Measurements from ENCODE around the gene SSUH2. TPM values are rescaled to one million over a fixed set of nuclear protein-coding genes. Genes with fewer than 3 reads are reported as not detected.

Gene SSUH2
- total and polyA plus RNA-seq, 2 of the 13 experiments (the other 11 are each of a cell fraction or from before 2014, with no cell fraction given) = 38.1 to 136 TPM

GRCh38 chr3:8651418-8652323 is 7.1 kb upstream of the SSUH2 start (continued):
- no peak for TF ChIP-seq RNF219 (CRISPR knock-in tag; IDR thresholded peaks at IDR 0.05)
- no peak for TF ChIP-seq NFE2L1 (CRISPR knock-in tag; IDR thresholded peaks at IDR 0.05; ENCODE audit: borderline replicate concordance)
- peak; percentile 87 for TF ChIP-seq ZNF335 (CRISPR knock-in tag; IDR thresholded peaks at IDR 0.05)
- TF ChIP-seq NR0B2 (CRISPR knock-in tag; IDR thresholded peaks at IDR 0.05) = no peak
- peak; percentile 72 for TF ChIP-seq RBFOX2 (IDR thresholded peaks at IDR 0.05; ENCODE audit: low read depth, low read length)
- peak; percentile 91 for TF ChIP-seq BORCS8-MEF2B (CRISPR knock-in tag; IDR thresholded peaks at IDR 0.05)
- TF ChIP-seq TARDBP (CRISPR knock-in tag; IDR thresholded peaks at IDR 0.05) = peak; percentile 78
- no peak for TF ChIP-seq PREB (CRISPR knock-in tag; IDR thresholded peaks at IDR 0.05)
- TF ChIP-seq KAT2B (IDR thresholded peaks at IDR 0.05; ENCODE audit: borderline replicate concordance, low read depth, low read length) = no peak
- peak; percentile 72 for TF ChIP-seq ZSCAN25 (CRISPR knock-in tag; IDR thresholded peaks at IDR 0.05)
- 0 out of 2 replicates have a peak, but pooled peaks have one; percentile 76 for TF ChIP-seq TOE1 (CRISPR knock-in tag; IDR thresholded peaks at IDR 0.05)
- 0 out of 2 replicates have a peak, but pooled peaks have one; percentile 21 for TF ChIP-seq CEBPG (CRISPR knock-in tag; IDR thresholded peaks at IDR 0.05)
- peak; percentile 75; the same call in 1 of the 2 replicates for TF ChIP-seq PHF21A (CRISPR knock-in tag; IDR thresholded peaks at IDR 0.05)
- TF ChIP-seq NCOA1 (CRISPR knock-in tag; IDR thresholded peaks at IDR 0.05) = no peak
- TF ChIP-seq SRF (IDR thresholded peaks at IDR 0.05; ENCODE audit: low read depth, low read length) = peak; percentile 79
- no peak for TF ChIP-seq SALL2 (CRISPR knock-in tag; IDR thresholded peaks at IDR 0.05)
- peak; percentile 82; the same call in 1 of the 2 replicates for TF ChIP-seq ZNF83 (CRISPR knock-in tag; IDR thresholded peaks at IDR 0.05; ENCODE audit: borderline replicate concordance)
- TF ChIP-seq CREB3 (CRISPR knock-in tag; IDR thresholded peaks at IDR 0.05) = no peak; the same call in 1 of the 2 replicates
- TF ChIP-seq CAMTA2 (CRISPR knock-in tag; IDR thresholded peaks at IDR 0.05; ENCODE audit: borderline replicate concordance) = no peak
- no peak for TF ChIP-seq ZBTB25 (CRISPR knock-in tag; IDR thresholded peaks at IDR 0.05)
- no peak for TF ChIP-seq SRSF9 (IDR thresholded peaks at IDR 0.05; ENCODE audit: borderline replicate concordance, insufficient read depth, low read depth, low read length, poor library complexity, severe bottlenecking)
- TF ChIP-seq ETV5 (CRISPR knock-in tag; IDR thresholded peaks at IDR 0.05; ENCODE audit: borderline replicate concordance) = peak; percentile 74; the same call in 1 of the 2 replicates
- no peak for TF ChIP-seq CBX2 (IDR thresholded peaks at IDR 0.05; ENCODE audit: low read depth, low read length)
- no peak for TF ChIP-seq CBX2 (CRISPR knock-in tag; IDR thresholded peaks at IDR 0.05; ENCODE audit: low read depth)

Measured in HepG2 (cell line).